ENCODE measurements around the gene CLCN6.

The CLCN6 gene

GRCh38 chr1:11833497-11833896 lies 27.5 kb downstream of the CLCN6 start:
- DNase-seq: no peak

GRCh38 chr1:11833900-11834299 lies 27.9 kb downstream of the CLCN6 start:
- no peak for DNase-seq

GRCh38 chr1:11835441-11836225 lies 29.6 kb downstream of the CLCN6 start:
- no peak for DNase-seq

- no peak for DNase-seq
Observed at GRCh38 chr1:11836955-11837766, 31.2 kb downstream of the CLCN6 start.

- DNase-seq: no peak
Observed at GRCh38 chr1:11837767-11838348, 31.9 kb downstream of the CLCN6 start.

GRCh38 chr1:11838349-11839272 lies 32.6 kb downstream of the CLCN6 start:
- DNase-seq: peak; percentile 25

GRCh38 chr1:11839727-11840705 lies 34.0 kb downstream of the CLCN6 start:
- DNase-seq: no peak

- no peak for DNase-seq
Observed at GRCh38 chr1:11841245-11842153, 35.5 kb downstream of the CLCN6 start.

GRCh38 chr1:11842154-11843041 lies 36.4 kb downstream of the CLCN6 start:
- peak; percentile 83 for DNase-seq

- DNase-seq: no peak
Observed at GRCh38 chr1:11845641-11846335, 39.8 kb downstream of the CLCN6 start.

GRCh38 chr1:11847667-11848372 lies 41.8 kb downstream of the CLCN6 start, which contains the start of gene NPPA:
NPPA (minus strand) TSS chr1:11847783; CDS start chr1:11847684, 99 bp downstream.
- no peak for DNase-seq

- no peak for DNase-seq
Observed at GRCh38 chr1:11848373-11848700, 42.3 kb downstream of the CLCN6 start.

- no peak for DNase-seq
Observed at GRCh38 chr1:11850156-11850555, 44.2 kb downstream of the CLCN6 start.

- no peak for DNase-seq
Observed at GRCh38 chr1:11851180-11851579, 45.2 kb downstream of the CLCN6 start.

- no peak for DNase-seq
Observed at GRCh38 chr1:11854519-11854918, 48.5 kb downstream of the CLCN6 start.

- no peak for DNase-seq
Observed at GRCh38 chr1:11855430-11855829, 49.4 kb downstream of the CLCN6 start.

- DNase-seq: no peak
Observed at GRCh38 chr1:11856698-11857097, 50.7 kb downstream of the CLCN6 start.

Measured in GDM1 (cell line).